SU-DHL-6 (cell line): ENCODE measurements around the gene TSPAN8.

Experiments
- H2AFZ ChIP-seq: fragments of 200-600 bp; sonication (generic); 2 replicates; pipeline ENCODE4 v1.6.1; 2014; ENCODE audit warnings: low read depth, mild to moderate bottlenecking, moderate library complexity, mixed read lengths, antibody characterized with exemption, low read length; ENCODE audit not compliant: severe bottlenecking
- H3F3A ChIP-seq: fragments of 200-600 bp; shearing (Covaris generic); 2 replicates; pipeline ENCODE4 v1.6.0; 2016; ENCODE audit warnings: antibody characterized with exemption, mild to moderate bottlenecking; ENCODE audit not compliant: insufficient read depth
- H3K27ac ChIP-seq: fragments of 200-600 bp; sonication (generic); 2 replicates; pipeline ENCODE4 v1.5.1; 2016; ENCODE audit warnings: low read depth, mild to moderate bottlenecking, low read length, moderate library complexity, mixed read lengths
- H3K27me3 ChIP-seq: fragments of 200-600 bp; sonication (generic), shearing (Covaris generic); 2 replicates; pipeline ENCODE4 v1.6.0; 2014; ENCODE audit warnings: mild to moderate bottlenecking, low read length
- H3K36me3 ChIP-seq: fragments of 200-600 bp; sonication (generic); 2 replicates; pipeline ENCODE4 v1.6.1; 2014; ENCODE audit warnings: mild to moderate bottlenecking, low read length, mixed read lengths
- H3K4me2 ChIP-seq: fragments of 300-600, 200-600 bp; shearing (Covaris generic), sonication (generic); 2 replicates; pipeline ENCODE4 v1.6.0; 2014; ENCODE audit warnings: low read length, low read depth, mild to moderate bottlenecking; ENCODE audit not compliant: poor library complexity, severe bottlenecking
- H3K4me3 ChIP-seq: fragments of 200-600 bp; sonication (generic); 2 replicates; pipeline ENCODE4 v1.5.1; 2014; ENCODE audit warnings: antibody characterized with exemption, low read length, mild to moderate bottlenecking, mixed read lengths; ENCODE audit not compliant: insufficient read depth, poor library complexity, severe bottlenecking
- H3K79me2 ChIP-seq: fragments of 200-600 bp; sonication (generic); 2 replicates; pipeline ENCODE4 v1.6.1; 2014; ENCODE audit warnings: mild to moderate bottlenecking, low read length, moderate library complexity; ENCODE audit not compliant: insufficient read depth
- H3K9ac ChIP-seq: fragments of 200-600 bp; sonication (generic); 2 replicates; pipeline ENCODE4 v1.7.0; 2014; ENCODE audit warnings: mild to moderate bottlenecking, low read length
- H3K9me2 ChIP-seq: fragments of 200-600 bp; sonication (generic); replicated peaks from 2 replicates; pipeline ENCODE4 v1.6.1; 2014; ENCODE audit warnings: low read length; ENCODE audit not compliant: insufficient read depth
- H3K9me3 ChIP-seq: fragments of 200-600 bp; sonication (generic); 2 replicates; pipeline ENCODE4 v1.6.1; 2014; ENCODE audit warnings: low read length, mixed read lengths; ENCODE audit not compliant: insufficient read depth
- H4K20me1 ChIP-seq: fragments of 200-600 bp; sonication (generic); 2 replicates; pipeline ENCODE4 v1.6.1; 2014; ENCODE audit warnings: low read depth, mild to moderate bottlenecking, antibody characterized with exemption, low read length, moderate library complexity, mixed read lengths
- EZH2phosphoT487 ChIP-seq: fragments of 200-600 bp; sonication (generic), shearing (Covaris generic); conservative IDR thresholded peaks from 2 replicates; pipeline ENCODE4 v1.6.1; 2018; ENCODE audit warnings: mild to moderate bottlenecking, antibody characterized with exemption, low read length, moderate library complexity, mixed read lengths
- TF ChIP-seq, protein P1 (sequence below): fragments of 200-600 bp; sonication (generic); IDR thresholded peaks from one replicate; pipeline ENCODE4 v1.5.1; 2017; ENCODE audit warnings: antibody characterized with exemption, mild to moderate bottlenecking, low read length, moderate library complexity; ENCODE audit not compliant: insufficient read depth, poor library complexity, severe bottlenecking

Gene TSPAN8

DNA sequence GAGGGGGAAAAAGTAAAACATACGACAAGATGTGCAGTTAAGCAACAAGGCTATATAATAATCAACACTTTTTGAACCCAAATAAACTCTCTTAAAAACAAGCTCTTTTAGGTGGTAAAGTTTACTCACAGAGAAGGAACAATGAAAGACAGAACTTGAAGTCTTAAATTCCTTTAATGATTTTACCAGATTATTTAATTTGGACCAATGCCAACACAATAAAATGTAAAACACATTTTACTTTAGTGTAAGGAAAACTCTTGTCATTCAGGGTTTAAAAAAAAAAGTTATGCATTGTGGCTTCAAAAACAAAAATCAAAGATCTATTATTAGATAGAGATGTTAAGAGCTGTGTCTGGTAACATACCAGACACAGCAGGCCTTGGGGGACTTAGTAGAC is 13.1 kb downstream of the TSPAN8 start:
- Histone ChIP-seq H3K36me3 (no peaks in the 10 kb centered on the region), H2AFZ (no peak overlapping the region), H3K9ac (no peak overlapping the region), H3K4me3 (no peak overlapping the region), H3K27ac (no peak overlapping the region), H3K4me2 (no peak overlapping the region), H3F3A (no peaks in the 10 kb centered on the region), H3K27me3 (no peaks in the 10 kb centered on the region), H3K9me3 (no peaks in the 10 kb centered on the region), H3K9me2 (no peaks in the 10 kb centered on the region), H4K20me1 (no peaks in the 10 kb centered on the region), H3K79me2 (no peaks in the 10 kb centered on the region)
- TF ChIP-seq, protein P1, sequence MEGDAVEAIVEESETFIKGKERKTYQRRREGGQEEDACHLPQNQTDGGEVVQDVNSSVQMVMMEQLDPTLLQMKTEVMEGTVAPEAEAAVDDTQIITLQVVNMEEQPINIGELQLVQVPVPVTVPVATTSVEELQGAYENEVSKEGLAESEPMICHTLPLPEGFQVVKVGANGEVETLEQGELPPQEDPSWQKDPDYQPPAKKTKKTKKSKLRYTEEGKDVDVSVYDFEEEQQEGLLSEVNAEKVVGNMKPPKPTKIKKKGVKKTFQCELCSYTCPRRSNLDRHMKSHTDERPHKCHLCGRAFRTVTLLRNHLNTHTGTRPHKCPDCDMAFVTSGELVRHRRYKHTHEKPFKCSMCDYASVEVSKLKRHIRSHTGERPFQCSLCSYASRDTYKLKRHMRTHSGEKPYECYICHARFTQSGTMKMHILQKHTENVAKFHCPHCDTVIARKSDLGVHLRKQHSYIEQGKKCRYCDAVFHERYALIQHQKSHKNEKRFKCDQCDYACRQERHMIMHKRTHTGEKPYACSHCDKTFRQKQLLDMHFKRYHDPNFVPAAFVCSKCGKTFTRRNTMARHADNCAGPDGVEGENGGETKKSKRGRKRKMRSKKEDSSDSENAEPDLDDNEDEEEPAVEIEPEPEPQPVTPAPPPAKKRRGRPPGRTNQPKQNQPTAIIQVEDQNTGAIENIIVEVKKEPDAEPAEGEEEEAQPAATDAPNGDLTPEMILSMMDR = no peak
- TF ChIP-seq EZH2phosphoT487 = no peak

DNA sequence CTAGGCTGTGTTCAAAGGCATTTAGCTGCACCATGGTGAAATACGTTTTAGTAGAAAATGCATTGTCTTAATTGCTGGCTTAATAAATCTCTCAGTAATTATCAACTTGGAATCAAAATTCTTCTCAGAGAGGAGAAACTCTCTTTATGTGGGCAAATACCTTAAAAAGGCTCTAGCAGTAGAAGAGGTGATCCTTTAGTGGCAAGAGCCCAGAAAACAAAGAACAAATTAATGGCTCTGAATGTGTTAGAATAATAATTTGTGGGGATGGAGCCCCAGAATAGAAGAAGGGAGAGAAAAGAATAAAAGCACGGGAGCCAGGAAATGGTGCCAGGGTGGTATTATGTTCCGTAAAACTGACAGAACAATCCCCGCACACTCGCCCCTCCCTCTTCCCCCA is 14.8 kb downstream of the TSPAN8 start:
- no peak overlapping the region for H3K4me3 ChIP-seq
- no peak overlapping the region for H3K27ac ChIP-seq
- H4K20me1 ChIP-seq = no peaks in the 10 kb centered on the region
- H3F3A ChIP-seq = no peaks in the 10 kb centered on the region
- no peak overlapping the region for H2AFZ ChIP-seq
- no peaks in the 10 kb centered on the region for H3K27me3 ChIP-seq
- no peaks in the 10 kb centered on the region for H3K9me3 ChIP-seq
- no peaks in the 10 kb centered on the region for H3K36me3 ChIP-seq
- H3K4me2 ChIP-seq = no peak overlapping the region
- H3K9ac ChIP-seq = no peak overlapping the region
- no peaks in the 10 kb centered on the region for H3K9me2 ChIP-seq
- TF ChIP-seq EZH2phosphoT487 = no peak
- TF ChIP-seq, protein P1 = no peak
- H3K79me2 ChIP-seq = no peaks in the 10 kb centered on the region

DNA sequence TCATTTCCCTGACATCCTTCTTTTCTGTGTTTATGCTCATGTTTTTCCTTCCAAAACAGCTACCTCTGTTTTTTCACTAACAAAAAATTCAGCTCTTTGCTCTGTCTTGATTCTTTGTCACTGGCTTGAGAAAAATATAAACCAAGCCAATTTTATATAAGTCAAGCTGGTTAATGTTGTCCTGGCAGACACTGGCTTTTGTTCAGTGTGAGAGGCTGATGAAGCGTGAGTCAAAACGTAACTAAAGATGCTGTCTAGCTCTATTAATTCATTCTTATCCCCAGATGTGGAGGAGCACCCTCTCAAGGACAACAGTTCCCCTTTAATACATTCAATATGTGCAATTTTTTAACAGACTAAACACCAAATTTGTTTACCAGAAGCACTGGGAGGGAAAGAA is 15.8 kb downstream of the TSPAN8 start:
- H4K20me1 ChIP-seq = no peaks in the 10 kb centered on the region
- no peak overlapping the region for H2AFZ ChIP-seq

More for the DNA sequence above, 15.8 kb downstream of the TSPAN8 start:
- Histone ChIP-seq H3K4me3 (no peak overlapping the region), H3K4me2 (no peak overlapping the region), H3K9ac (no peak overlapping the region), H3K79me2 (no peaks in the 10 kb centered on the region), H3F3A (no peaks in the 10 kb centered on the region), H3K27me3 (no peaks in the 10 kb centered on the region), H3K36me3 (no peaks in the 10 kb centered on the region), H3K27ac (no peak overlapping the region), H3K9me3 (no peaks in the 10 kb centered on the region), H3K9me2 (no peaks in the 10 kb centered on the region)
- TF ChIP-seq EZH2phosphoT487 = no peak
- TF ChIP-seq, protein P1 = no peak
